NCI-H1092 treated with DMSO at 0.1 percent for 48 hours (cell line): ENCODE data around the gene JARID2.

Experiments used
- DNase-seq: peaks from one replicate; lab custom pipeline; 2025; lab: John Stamatoyannopoulos, UW

The JARID2 gene

DNA sequence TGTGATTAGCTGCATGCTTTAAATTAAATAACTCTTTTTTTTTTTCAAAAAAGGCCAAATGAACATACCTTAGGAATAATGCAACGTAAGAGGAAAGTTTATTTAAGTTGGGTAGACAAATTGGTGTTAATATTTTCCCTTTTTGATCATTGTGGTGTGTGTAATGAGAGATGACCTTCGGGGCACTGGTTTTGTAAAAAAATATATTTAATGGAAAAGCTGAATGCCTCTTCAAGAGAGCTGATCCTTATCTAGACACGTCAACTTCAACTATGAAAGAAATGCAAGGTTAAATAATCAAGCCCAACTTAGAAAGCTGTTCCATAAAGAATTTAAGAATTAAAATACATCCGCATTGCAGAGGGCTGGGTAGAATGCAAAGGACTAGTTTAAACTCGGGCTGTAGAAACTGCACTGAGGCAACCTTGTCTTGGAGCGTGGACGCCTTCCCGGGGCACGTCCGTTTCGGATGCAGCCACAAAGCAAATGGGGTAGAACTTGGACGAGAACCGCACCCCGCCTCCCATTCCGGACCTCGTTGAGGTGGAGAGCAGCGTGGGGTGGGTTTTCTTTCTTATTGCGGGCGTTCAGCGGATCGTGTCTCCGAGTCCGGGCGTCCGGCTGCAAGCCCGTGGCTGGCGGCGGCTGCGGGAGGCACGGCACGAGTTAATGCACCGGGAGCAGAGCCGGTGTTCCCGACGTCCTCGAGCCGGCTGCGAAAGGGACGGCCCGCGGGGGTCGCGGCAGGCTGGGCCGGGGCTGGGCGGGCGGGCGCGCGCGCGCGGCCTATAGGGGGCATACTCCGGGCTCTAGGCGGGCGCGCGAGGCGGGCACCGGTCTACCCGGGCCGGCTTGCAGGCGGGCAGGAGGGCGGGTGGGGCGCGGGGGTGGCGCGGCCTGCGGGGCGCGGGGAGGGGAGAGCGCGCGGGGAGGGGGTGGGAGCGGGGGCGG is 1.9 kb downstream of the JARID2 start:
- no peak for DNase-seq

DNA sequence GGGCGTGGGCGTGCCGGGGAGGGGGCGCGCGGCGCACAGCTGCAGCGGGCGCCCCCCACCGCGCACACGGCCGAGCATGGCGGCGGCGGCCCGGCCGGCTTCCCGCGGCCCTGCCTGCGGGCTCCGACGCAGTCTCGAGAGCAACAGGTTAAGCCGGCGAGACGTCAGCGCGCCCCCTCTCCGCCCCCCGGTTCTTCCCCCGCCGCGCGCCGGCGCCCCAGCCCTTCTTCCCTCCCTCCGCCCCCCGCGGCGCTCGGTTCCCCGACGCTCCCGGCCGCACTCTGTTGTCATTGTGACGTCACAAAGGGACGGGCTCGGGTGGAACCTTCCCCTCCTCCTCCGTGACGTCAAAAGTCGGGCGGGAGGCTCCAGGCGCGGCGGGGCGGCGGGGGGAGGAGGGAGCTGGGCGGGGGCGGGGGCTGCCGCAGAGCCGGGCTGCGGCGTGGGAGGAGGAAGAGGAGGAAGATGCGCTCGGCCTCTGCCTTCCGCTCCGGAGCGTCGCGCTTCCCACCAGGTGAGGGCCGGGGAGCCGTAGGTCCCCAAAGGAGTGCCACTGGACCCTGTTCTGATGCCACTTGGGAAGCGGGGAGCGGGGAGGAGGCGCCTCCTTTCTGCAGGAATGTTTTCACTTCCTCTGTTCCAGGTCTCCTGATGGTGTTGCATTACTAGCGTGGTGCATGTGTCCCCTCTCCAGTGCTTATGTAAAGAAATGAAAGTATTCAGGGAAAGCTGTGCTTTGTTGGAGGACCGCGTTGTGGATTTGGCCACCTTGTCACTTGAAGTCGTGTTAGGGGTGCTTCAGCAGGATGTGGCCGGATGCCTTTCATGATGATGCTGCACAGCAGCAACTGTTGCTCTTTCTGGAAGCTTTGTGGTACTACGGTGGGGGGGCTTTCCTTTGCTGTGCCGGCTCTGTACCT is 2.8 kb downstream of the JARID2 start:
- peak; percentile 41 for DNase-seq

GRCh38 chr6:15249371-15250019 is 3.6 kb downstream of the JARID2 start:
- no peak for DNase-seq

DNA sequence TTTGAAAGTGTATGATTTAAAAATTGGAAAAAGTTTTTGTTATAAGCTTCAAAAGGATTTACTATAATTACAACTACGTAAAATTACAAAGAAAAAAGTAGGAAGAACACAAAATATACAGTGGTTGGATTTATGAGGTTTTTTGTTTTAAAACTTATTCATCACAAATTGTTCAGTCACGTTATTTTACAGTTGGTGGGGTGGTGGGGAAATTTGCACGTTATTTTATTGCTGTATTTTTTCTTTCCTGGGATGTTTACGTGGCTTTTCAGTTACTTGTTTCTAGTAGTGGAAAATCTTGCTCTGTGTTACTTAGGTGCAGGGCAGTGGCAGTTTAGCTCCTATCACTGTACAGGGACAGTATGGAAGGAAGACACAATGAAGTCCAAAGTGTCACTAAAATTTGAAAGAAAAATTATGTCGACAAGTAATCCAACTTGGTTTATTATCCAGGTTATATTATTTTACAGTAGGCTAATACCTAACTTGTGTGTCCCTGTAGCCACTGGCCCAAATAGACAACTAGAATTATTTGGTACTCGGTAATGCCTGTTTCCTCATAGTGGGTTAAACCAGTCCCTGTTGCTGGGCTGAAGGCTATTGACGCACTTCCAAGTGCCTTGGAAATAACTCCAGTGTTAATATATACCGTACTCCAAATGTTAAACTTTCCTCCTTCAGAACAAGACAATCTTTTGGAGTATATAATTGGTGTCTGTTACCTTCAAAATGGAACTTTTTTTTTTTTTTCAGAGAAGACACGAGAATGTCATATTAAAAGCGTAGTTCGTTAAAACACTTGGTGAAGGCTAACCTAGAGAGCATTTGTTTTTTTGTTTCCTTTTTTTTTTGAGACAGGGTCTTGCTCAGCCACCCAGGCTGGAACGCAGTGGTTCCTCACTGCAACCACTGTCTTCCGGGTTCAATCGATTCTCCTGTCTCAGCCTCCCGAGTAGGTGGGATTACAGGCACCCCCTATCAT is 4.6 kb downstream of the JARID2 start:
- DNase-seq: no peak

DNA sequence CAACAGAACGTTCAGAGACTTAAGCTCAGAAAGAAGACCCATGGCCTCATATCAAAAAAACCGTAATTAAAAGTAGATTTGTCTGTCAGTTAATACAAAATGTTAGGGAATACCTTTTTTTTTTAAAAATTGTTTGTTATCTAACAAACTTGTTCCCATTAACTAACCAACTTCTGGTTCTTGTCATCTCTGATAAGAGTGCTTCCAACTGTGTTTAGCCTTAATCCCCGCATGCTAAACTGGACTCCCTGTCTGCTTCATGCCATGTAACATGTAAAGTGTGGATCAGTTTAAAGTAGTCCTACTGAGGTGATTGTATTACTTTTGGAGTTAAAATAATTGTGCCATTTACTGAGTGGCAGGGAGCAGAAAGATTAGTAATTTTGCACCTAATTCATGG is 6.3 kb downstream of the JARID2 start:
- DNase-seq: no peak

- DNase-seq: no peak
These were observed 7.5 kb downstream of the JARID2 start for GRCh38 chr6:15253203-15254022.

DNA sequence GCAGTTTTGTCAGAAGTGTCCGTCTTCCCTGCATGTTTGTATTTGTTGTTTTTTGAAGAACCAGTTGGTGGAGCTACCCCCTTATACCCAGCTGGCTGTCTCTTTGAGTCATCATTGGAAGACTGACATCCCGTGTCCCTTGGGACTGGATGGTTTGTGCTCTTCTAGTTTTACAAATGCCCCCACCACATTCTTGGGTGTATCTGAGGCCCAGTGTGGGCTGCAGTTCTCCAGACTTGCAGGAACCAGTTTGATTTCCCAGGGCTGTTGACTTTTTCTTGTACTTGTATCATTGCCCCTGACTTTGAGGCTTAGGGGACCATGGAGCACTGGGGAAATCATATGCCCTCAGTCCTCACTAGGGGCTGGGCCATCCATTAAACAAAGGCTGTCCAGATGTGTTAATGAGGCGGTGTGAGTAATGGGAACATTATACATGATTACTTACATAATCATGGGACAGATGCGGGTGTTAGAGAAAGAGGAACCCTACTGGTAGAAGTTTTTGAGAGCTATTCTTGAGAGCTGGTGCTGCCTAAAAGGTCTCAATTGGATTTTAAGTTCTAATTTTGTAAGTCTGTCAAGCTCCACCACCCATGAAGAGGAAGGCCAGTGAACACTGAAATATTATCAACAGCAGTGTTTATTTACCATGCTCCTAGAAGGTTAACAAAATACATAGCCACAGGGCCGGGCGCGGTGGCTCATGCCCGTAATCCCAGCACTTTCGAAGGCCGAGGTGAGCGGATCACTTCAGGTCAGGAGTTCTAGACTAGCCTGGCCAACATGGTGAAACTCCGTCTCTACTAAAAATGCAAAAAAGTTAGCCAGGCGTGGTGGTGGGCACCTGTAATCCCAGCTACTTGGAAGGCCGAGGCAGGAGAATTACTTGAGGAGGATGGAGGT is 8.5 kb downstream of the JARID2 start:
- DNase-seq: no peak

- no peak for DNase-seq
These were observed 9.6 kb downstream of the JARID2 start for GRCh38 chr6:15255481-15255880.

- DNase-seq: no peak
These were observed 10.1 kb downstream of the JARID2 start for GRCh38 chr6:15255909-15256395.

GRCh38 chr6:15256538-15257271 is 10.8 kb downstream of the JARID2 start:
- DNase-seq: no peak

DNA sequence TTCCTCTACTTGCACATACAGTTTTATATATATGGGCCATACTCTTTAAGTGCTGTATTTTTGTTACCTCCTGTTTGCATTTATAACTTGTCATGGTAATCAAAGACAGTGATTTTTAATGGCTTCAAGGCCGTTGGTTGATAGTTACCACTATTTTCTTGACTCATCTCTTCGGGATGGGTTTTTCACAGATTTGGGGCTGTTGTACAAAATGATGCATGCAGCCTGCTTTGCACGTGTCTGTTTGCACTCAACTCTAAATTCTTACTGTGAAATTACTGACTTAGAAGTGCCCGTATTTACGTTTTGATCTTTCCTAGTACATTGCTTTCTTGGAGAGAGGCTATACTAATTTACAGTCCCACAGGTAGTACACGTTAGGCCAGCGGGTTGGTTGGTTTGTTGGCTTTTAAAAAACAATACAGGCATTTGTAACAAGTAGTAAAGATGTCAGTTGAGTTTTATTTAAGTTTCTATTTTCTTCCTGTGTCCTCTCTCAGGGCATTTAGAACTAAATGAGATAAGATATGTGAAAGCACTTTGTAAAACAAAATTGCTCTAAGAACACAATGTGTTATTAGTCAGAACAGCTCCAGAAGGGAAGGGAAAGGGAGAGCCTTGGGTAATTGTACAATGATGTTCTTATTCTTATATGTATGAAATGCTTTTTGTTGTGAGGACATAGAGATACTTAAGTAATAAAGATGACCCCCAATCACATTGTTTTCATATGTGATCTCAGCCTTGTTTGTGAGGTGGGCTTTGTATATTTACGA is 11.7 kb downstream of the JARID2 start:
- no peak for DNase-seq

- DNase-seq: no peak
These were observed 13.9 kb downstream of the JARID2 start for GRCh38 chr6:15259766-15260098.

GRCh38 chr6:15260099-15260821 is 14.4 kb downstream of the JARID2 start:
- no peak for DNase-seq

DNA sequence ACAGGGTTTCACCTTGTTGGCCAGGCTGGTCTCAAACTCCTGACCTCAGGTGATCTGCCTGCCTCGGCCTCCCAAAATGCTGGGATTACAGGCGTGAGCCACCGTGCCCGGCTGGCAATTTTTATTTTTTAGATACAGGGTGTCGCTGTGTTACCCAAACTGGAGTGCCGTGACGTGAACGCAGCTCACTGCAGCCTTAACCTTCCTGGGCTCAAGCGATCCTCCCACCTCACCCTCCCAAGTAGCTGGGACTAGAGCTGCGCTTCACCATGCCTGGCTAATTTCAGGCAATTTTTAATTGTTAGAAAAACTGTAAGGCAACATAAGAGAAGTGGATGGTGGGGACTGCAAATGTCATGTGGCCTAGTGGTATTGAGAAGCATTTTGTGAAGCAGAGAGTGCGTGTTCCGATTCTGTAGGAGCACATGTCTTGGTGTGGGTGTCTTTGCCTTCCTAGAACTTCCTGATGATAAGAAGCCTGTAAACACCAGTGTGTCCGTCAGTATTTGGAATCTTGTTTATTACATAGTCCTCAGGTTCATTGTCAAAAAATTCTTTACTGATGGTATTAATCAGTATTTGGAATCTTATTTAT is 18.0 kb downstream of the JARID2 start:
- DNase-seq: no peak

- DNase-seq: no peak
These were observed 18.5 kb downstream of the JARID2 start for GRCh38 chr6:15264412-15264811.
